HG03159 (cell line): ENCODE data around the gene ZNF808.
"Not testable (repeated sequence)": the region's sequence is repeated elsewhere in the genome, so short reads cannot be mapped to it uniquely, and the experiment has no call there.

Experiments used
- ATAC-seq: cut with Tn5 transposase; IDR thresholded peaks from one replicate; pipeline ENCODE4 v1.9.1; 2021; ENCODE audit warnings: mild to moderate bottlenecking, moderate library complexity; ENCODE audit not compliant: unreplicated experiment

The ZNF808 gene

GRCh38 chr19:52527134-52527955 is at the start of gene ZNF808:
ZNF808 (plus strand) TSS chr19:52527668; CDS start chr19:52543285, 15,617 bp downstream.
- ATAC-seq: peak; percentile 89

- ATAC-seq: not testable (repeated sequence)
These were observed 43.2 kb upstream of the ZNF808 start for GRCh38 chr19:52484111-52484743.

GRCh38 chr19:52485064-52485463 is 42.4 kb upstream of the ZNF808 start:
- not testable (repeated sequence) for ATAC-seq

- ATAC-seq: not testable (repeated sequence)
These were observed 41.8 kb upstream of the ZNF808 start for GRCh38 chr19:52485561-52486240.

- ATAC-seq: no peak
These were observed 35.1 kb upstream of the ZNF808 start for GRCh38 chr19:52492201-52492993.

GRCh38 chr19:52492994-52493470 is 34.4 kb upstream of the ZNF808 start:
- no peak for ATAC-seq

- no peak for ATAC-seq
These were observed 33.0 kb upstream of the ZNF808 start for GRCh38 chr19:52494518-52494917.

- ATAC-seq: no peak
These were observed 28.9 kb upstream of the ZNF808 start for GRCh38 chr19:52498571-52498970.

GRCh38 chr19:52500474-52500873 is 27.0 kb upstream of the ZNF808 start:
- not testable (repeated sequence) for ATAC-seq

GRCh38 chr19:52500991-52501390 is 26.5 kb upstream of the ZNF808 start:
- not testable (repeated sequence) for ATAC-seq

- no peak for ATAC-seq
These were observed 20.2 kb upstream of the ZNF808 start for GRCh38 chr19:52507266-52507665.

GRCh38 chr19:52516191-52516590 is 11.3 kb upstream of the ZNF808 start:
- no peak for ATAC-seq

- no peak for ATAC-seq
These were observed 8.8 kb upstream of the ZNF808 start for GRCh38 chr19:52518646-52519045.

GRCh38 chr19:52519175-52519574 is 8.3 kb upstream of the ZNF808 start:
- not testable (repeated sequence) for ATAC-seq

GRCh38 chr19:52520013-52520412 is 7.5 kb upstream of the ZNF808 start:
- ATAC-seq: no peak

GRCh38 chr19:52522551-52522950 is 4.9 kb upstream of the ZNF808 start:
- no peak for ATAC-seq

- no peak for ATAC-seq
These were observed 3.4 kb upstream of the ZNF808 start for GRCh38 chr19:52524086-52524485.

- peak; percentile 11 for ATAC-seq
These were observed 486 bp downstream of the ZNF808 start for GRCh38 chr19:52527956-52528351.

- no peak for ATAC-seq
These were observed 5.0 kb downstream of the ZNF808 start for GRCh38 chr19:52532480-52532879.

GRCh38 chr19:52533901-52534300 is 6.4 kb downstream of the ZNF808 start:
- no peak for ATAC-seq

GRCh38 chr19:52535385-52535770 is 7.9 kb downstream of the ZNF808 start:
- not testable (repeated sequence) for ATAC-seq
